HG02981 (cell line): Measurements from ENCODE around the gene DLG2.
A peak's percentile ranks its signal among the peaks of the same experiment; 100 is the strongest.

Source experiments
- ATAC-seq: cut with Tn5 transposase; IDR thresholded peaks from one replicate; pipeline ENCODE4 v1.9.1; 2021; ENCODE audit warnings: mild to moderate bottlenecking, moderate library complexity; ENCODE audit not compliant: unreplicated experiment

The DLG2 gene

DNA sequence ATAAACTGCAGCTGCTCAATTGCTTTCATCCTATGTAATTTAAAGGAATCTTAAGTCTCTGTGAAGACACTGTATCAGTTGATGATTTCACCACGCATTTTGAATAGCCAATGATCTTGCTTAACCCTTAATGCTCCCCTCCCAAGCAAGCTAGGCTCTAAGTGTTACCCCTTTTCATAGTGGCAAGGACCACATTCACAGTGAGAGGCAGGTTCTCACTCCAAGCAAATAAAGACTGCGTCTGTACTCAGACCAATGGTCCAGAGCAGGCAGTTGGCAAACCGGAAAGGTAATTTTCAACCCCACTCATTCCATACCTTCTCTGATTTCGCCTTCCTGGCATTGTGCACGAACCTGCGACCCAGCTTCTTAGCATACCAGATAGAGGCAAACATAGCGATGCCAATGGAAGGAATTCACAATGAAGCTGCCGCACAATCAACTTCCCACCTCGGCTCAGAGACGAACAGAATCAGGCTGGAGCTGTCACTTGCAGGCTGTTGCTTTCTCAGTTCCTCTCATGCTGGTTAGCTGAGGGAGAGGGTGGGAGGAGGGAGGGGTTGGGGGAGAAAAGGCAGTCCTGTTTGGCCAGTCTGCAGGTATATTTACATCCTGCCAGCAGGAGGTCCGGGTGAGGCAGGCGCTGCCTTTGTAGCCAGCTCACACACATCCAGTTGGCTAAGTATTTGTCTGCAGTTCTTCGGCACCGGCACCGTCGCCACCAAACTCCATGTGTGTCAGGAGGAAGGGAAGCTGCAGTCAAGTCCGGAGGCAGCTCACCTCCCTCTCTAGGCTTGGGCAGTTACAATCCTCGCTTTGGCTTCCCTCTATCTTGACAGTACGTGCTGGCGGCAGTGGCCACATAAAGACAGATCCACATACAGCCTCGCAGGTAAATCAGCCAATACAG, 1189.8 kb downstream of the DLG2 start:
- ATAC-seq = peak; percentile 90

DNA sequence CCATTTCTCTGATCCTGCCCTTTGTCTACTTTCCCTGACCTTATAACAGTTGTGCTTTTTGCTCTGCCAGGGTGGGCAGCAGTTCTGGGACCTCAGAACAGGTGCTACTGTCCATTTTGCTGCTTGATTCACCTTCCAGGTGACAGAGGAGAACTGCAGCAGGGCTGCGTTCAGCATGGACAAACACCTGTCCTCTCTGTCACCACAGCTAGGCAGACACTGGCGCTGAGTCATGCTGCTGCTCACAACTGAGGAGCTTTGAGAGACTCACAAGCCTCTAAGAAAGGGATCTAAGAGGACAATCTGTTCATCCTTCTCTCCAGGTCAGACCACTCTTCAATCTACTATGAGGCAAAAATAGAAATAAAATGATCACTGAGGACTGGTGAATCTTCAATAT, 1196.5 kb downstream of the DLG2 start:
- ATAC-seq = no peak

DNA sequence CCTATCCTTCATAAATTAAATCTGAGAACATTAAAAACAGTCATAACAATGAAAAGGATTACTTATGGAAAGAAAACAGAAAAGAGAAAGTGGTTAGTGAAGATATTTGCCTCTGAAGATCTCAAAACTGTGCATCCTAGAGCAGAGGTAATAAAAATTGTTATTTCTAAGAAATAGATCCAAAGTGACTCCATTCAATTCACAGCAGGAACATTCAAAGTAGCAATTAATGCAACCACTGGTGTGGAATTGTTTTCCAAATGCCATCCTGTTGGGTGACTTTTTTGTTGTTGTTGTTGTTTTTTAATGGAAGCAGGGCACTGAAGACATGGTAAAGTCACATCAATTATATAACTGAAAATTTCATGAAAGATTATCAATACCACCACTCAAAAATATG, 1201.5 kb downstream of the DLG2 start:
- no peak for ATAC-seq

DNA sequence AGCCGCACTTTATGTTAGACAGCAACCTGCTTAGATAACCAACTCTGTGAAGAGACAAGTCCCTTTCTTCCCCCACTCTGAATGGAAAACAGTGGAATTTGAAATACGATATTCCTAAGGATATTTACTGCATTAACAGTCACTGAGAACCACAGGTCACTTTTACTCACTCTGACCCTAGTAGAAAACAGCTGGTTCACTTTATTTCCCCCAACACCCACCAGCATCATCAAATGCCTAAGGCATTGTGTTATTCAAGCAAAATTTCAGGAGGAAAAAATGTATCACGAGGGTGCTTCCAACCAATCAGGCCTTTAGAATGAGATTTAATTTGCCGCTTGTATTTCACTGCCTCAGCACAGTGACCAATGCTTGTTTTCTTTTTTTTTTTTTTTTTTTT, 1206.9 kb downstream of the DLG2 start:
- no peak for ATAC-seq

DNA sequence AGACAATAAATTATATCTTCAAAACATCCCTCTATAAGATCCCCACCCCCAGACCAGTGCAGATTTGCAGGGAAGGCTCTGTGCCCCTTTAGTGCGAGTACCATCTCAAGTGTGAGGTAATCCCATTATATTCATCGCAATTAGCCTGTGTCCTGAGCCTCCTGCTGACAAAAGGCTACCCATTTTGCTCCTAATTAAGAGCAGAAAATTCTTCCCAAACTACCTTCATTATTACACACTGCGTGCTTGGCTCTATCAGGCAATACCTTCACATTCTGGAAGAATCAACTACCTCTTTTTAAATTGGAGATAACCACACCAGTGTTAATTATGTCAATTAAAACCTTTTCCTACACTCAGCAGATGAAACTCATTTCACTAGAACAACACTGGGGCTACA, 1207.5 kb downstream of the DLG2 start:
- no peak for ATAC-seq

DNA sequence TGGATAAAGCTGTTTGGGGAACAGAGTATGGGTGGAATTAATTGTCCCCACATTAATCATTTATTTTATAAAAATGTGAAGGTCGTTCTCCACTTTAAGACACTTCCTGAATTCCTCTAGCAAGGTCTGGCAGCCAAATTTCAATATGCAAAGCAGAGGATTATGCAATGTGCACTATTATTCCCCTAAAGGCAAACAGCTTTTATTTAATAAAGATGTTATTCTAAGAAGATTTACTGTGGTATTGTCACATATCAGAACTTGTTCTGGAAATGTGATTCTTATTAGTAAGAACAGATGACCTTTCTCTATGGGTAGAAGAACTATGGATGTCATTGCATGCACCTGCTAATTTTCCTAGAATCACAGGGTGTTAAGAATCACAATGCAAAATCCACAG, 1212.2 kb downstream of the DLG2 start:
- ATAC-seq = no peak

DNA sequence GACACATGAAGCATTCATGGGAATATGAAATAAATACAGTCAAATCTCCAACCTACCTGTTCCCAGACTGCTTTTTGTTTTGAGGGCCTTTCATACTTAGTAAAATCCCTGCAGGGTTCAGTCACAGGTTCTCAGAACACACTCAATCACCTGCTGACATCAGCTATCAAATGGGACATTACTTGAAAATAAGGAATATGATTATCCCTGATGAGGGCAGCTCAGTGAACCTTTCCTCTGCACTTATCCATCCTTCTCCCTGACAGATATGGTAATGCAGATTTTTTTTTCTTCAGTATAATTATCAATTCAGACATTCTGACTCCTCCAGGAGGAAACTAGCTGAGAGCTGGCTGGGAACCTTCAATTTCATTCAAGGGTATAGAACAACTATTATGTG, 1213.6 kb downstream of the DLG2 start:
- ATAC-seq = no peak

DNA sequence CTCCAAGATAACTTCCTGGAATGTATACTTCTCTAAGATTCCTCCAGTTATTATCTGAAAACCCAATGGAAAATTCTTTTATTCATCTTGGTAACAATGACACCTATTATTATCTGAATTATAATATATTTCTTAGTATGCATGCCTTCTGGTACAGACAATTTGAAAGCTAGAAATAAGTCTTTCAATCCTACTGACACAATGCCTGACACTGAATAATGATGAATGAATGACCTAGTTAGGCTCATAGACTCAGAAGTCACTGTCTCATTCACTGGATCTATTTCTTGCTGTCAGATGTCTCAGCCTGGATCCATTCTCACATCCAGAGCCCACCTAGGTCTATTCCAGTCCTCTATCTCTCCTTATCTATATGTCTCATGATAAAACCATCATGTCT, 1214.3 kb downstream of the DLG2 start:
- ATAC-seq = no peak

DNA sequence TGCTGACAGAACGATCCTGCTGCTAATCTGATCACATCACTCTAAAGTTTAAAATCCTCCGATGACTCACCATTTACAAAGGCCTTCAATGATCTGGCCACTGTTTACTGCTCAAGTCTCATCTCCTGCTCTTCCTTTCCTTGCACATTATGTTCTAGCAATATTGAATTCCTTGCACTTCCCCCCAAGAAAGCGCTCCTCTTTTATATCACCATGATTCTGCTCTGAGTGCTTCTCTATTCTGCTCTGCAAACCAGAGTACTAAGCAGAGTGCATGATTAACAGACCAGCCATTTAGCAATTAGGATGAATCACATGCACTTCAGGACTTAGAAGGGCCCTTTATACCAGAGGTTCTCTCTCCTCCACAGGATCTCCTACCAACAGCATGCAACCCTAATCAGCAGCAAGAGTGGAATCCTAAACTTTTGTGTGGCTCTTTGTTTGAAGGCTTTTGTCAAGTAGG, 1218.2 kb downstream of the DLG2 start:
- no peak for ATAC-seq

DNA sequence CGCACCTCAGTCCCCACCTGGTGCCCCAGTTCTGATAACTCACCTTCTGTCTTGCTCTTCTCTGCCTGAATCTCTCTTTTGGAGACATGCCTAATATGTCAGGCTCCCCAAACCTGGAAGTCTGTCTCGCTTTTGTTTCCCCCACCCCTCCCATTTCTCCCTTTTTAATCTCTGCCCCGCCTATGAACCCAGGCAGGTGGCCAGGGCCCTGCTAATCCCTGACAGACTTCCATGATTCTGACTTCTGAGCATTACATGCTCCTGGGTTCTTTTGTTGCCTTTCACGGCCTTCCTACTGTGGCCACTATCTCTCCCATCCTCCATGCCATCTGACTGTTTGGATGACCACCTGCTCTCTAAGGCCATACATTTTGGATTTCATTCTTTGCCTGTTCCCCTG, 1220.1 kb downstream of the DLG2 start:
- ATAC-seq = no peak

DNA sequence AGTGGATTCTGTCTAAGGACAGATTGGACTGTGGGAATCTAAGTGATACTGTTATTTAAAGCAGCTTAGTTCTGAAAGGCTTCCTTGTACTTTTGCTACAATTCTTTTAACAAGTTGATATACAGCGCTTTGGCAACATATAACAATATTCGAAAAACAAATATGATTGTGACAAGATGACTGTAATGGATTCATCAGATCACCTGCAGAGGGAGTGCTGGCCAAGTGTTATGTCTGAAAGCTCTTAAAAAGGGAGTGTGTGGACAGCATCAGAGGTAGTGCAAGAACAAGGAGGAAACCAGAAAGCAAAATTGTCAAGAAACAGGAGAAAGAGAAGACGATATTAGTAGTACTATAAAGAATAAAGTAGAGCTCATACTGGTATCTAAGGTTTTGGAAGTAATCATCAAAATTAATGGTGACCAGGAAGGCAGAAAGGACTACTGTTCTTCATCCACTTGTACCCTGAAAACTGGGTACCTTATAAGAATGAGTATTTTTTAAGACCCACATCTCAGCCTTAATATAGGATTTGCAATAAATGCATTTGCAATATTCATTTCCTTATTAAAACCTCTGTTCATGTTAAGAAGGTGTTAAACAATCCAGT, 1229.0 kb downstream of the DLG2 start:
- ATAC-seq = no peak

DNA sequence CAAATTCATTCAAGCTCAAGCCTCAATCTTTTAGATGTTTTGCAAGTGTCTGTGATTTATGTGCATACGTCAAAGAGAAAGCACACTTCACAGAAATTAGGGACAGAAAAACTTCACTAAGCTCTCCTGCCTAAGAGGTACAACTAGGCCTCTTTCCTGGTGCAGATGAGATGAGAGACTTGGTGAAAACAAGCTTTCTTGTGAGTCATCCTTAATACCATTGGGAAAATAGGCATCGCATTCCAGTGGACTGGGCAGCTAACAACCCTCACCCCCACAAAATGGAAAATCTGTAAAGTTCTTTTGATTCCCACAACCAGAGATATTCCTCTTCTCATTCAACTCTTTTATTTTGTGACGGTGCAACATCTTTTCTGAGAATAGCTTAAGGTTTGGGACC, 1230.6 kb downstream of the DLG2 start:
- no peak for ATAC-seq

DNA sequence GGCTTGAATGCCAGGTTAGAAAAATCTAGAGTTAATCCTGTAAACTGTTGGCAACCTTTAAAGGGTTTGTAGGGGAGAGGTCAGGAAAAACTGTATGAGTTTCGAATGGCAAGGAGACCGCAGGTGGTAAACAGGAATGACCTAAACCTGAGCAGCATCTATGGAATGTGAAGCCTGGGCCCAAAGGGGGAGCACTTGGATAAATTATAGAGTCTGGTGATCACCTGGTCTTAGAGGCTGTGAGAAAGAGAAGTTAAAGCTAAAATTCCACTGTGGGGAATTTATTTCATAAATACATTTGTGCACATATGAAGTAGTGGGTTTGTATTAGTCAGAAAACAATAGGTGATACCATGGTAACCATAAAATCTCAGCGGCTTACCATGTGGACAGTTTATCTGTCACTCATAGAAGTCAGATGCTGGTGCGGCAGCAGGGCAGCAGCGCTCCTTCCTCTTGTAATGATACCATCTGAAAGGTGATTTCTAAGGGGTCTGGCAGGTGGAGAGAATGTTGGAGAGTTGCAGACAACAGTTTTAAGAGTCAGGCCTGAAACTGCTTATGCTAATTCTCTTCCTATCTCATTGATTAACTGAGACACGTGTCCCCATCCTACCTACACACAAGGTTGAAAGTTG, 1236.6 kb downstream of the DLG2 start:
- ATAC-seq = no peak

DNA sequence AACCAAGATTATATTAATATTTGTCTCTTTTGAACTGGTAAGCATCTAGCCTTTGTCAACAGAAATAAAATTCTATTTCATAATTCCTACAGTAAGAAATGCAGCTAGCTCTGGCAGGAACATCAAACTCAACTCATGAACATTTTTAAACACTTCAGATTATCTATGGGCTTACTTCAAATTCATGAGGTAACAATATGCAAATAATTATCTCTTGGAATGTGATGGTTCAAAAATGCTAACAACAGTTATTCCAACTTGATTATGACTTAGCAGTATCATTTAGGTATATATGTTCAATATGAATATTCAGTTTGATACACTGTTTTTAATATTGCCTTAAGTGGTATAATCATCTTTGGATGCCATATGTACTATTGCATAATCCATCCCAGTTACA, 1237.4 kb downstream of the DLG2 start:
- no peak for ATAC-seq

DNA sequence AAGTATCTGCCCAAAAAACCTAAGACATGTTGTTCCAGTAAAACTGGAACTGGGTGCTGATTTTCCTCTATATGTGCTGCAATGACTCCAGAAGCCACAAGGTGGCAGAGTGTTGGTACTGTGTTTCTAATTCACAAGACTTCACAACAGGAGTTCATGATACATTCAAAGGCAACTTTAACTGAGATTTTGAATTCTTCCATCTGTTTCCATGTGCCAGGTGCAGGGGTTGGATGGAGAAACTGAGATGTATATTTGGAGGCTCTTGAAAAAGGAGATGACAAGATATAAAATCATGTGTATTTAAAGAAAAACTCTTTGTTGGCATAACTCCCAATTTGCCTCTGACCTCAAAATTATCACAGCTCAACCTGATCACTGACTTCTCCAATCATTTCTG, 1242.4 kb downstream of the DLG2 start:
- peak; percentile 87 for ATAC-seq

DNA sequence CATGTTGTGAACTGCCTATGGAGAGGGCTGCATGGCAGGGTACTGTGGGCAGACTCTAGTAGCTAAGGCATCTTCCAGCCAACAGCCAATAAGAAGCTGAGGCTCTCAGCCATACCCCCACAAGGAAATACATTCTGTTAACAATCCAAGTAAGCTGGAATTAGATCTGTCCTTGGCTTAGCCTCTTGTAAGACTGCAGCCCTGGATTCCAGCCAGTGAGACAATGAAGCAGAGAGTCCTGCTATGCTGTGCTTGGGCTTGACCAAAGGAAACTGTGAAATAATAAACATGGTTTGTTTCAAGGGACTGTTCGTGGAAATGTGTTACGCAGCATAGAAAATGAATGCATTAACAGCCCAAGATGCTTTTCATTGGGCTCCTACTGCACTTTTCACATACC, 1243.6 kb downstream of the DLG2 start:
- ATAC-seq = no peak

DNA sequence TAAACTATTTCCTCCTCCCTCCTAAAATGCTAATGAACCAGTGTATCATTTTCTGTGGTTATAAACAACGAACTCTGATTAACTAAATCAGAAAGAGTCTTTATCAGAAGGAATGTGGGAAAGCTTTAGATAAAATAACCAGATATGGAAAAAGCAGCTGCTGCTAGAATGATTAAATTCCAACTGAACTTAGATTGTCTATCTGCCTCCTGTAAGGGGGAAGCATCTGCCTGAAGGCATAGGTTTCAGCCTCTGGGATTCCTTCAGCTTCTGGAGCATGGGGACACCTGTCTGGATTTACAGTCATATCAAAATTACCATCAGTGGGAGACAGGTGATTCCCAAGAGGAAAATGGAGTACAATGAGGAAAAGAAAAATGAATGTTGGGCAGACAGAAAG, 1245.5 kb downstream of the DLG2 start:
- ATAC-seq = no peak

DNA sequence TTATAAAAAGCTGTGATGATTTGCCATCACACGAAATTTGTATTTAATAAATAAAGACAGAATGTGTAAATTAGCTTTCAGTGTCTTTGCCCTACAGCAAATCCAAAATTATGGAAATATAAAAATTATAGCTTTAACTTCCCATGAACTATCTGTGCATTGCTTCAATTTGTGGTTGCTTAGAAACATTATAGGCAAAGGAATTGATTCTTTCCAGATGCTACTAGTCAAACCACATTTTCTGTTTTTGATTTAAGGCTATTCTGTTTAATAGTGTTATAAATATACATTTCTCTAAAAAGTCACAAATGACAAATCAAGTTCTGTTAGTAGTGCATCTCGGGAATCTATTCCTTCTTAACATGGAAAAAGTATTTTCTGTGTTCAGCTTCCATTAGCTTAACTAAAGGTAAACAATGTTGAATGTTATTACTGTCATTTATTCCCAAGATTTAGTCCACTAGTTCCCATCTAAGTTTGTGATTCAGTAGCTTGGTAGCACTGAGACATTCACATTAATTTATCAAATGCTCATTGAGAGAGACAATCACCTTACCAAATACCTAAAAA, 1254.7 kb downstream of the DLG2 start:
- ATAC-seq = no peak

DNA sequence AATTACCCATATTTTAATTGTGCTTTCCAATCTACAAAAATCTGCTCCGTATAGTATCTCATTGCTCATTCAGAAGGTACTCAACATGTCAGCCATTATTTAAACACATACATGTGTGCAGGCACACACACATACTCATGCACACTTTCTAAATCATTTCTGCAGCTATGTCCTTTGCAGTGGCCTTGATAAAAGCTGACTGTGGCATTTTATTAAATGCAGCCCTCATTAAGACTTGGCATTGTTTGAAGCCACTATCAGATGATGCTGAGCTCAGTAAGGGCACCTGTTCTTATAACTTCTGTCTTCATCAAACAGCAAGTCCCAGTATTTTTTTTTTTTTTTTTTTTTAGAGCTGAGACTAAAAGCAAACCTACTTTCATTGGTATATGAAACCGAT, 1269.1 kb downstream of the DLG2 start:
- ATAC-seq = no peak

DNA sequence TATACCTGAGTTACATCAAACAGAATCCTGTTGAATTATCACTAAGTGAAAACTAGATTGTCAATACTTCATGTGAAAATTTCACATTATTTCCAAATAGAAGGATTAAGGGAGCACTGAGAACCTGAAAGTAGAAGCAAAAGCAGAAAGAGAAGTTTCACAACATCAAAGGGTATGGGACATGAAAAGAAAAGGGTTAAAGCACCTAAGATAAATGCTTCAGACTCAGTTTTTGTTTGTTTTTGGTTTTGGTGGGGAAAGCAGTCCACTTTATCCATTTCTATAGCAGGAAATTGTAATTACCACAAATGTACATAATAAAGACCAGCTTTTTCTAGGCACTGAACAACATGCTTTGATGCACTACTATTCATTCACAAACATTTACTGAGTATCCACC, 1271.2 kb downstream of the DLG2 start:
- no peak for ATAC-seq

DNA sequence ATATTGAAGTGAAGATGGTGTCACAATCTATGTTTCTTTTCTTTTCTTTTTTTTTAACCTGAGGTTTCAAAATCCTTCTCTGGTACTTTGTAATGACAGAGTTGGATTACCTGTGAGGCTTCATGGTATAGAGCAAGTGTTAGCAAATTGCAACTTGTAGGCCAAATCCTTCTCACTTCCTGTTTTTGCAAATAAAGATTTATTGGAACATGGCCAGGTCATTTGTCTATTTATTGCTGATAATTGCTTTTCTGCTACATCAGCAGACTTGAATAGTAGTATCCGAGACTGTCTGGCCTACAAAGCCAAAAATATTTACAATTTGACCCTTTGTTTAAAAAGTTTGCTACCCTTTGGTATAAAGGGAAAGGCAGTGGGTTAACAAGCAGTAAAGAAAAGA, 1281.5 kb downstream of the DLG2 start:
- no peak for ATAC-seq

DNA sequence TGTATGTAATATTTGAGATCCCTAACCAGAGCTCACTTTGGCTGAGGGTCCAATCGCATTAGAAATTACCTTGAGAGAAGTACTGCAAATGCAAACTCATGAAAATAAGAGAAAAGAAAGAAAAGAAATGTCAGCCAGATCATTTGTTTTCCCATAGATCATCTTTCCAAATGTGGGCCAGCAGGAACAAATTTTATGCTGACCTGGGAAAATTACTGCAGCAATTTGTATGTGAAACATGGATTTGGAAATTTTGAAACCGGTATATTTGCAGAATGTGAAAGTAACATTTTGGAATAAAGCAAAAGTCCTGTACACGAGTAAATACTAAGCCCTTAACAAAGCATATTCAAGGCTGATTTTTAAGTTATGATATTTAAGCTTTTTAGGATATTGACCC, 1282.1 kb downstream of the DLG2 start:
- no peak for ATAC-seq
